ENCODE measurements around the gene BAK1.
"Not testable (repeated sequence)": the region's sequence is repeated elsewhere in the genome, so short reads cannot be mapped to it uniquely, and the experiment has no call there.

BAK1 gene

DNA sequence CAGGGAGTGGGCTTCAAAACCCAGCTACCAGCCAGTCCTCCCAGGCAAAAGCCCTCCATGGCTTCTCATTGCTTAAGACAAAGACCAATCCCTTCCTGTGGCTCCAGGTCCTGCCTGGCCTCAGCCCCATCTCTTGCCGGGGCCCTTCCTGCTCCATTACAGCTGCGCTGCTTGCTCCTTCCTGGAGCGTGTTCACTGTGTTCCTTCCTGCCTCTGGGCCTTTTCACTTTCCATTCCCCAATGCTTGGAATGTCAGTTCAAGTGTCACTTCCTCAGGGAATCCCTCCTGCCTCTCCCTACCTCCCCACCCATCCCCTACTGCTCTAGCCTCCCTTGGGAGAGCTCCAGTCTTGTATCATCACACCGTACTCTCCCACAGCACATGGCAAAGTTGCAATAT lies 30.0 kb upstream of the BAK1 start:
- in situ Hi-C loops (cut with MboI; ENCODE audit: low pct_unique_long_range_greater_than_20kb, low sequenced_read_pairs): no loop called here
- no peak for DNase-seq

DNA sequence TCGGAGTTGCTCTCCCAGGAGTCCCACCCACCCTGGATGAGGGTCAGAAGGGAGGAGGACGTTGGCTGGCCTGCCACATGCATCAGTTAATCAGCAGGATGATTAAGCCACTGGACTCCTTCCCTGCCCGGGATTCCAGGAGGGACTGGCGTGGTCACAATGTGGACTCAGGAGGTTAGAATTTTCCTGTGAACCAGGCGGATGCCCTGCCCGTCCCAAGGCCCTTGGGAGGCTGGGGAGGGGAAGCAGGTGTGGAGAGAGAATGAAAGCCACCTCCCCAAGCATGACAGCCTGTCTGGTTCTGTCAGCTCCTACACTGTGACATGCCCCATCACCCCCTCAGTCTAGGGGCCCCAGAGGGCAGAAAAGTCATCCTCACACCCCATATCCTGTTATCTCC lies 29.5 kb upstream of the BAK1 start:
- in situ Hi-C loops (cut with MboI; ENCODE audit: low pct_unique_long_range_greater_than_20kb, low sequenced_read_pairs): no loop called here
- DNase-seq: no peak

- DNase-seq: no peak
- in situ Hi-C loops (cut with MboI; ENCODE audit: low pct_unique_long_range_greater_than_20kb, low sequenced_read_pairs): no loop called here
Observed at GRCh38 chr6:33609019-33609418, 28.9 kb upstream of the BAK1 start.

- DNase-seq: no peak
- in situ Hi-C loops (cut with MboI; ENCODE audit: low pct_unique_long_range_greater_than_20kb, low sequenced_read_pairs): no loop called here
Observed at GRCh38 chr6:33607784-33608161, 27.7 kb upstream of the BAK1 start.

DNA sequence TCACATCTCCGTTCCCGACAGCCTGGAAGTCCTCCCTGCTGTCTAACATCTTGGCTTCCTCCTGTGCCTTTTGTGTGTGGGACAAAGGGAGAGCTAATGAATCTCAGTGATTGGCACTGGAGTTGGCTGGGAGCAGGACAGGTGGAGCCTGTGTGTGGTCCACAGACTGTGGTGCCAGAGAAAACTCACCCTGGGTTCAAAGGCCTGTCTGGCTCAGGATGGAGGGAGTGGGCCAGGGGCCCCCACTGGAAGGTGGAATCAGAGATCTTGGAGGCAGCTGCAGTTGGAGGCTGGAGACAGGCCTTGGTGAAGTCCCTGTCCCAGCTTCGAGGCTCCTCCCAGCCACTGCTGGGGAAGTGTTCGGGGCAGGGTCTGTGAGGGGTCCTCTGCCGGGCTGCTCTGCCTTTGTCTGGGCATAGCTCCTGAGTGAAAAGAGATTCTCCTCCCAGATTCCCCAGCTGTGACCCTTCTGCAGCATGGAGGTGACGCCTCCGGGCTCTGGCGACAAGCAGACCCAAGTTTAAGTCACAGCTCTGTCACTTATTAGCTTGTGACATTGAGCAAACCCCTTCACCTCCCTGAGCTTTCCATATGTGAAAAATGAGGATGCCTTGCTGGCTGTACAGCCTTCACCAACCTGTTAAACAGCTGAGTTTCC lies 27.2 kb upstream of the BAK1 start:
- no peak for DNase-seq
- in situ Hi-C loops (cut with MboI; ENCODE audit: low pct_unique_long_range_greater_than_20kb, low sequenced_read_pairs): no loop called here

- DNase-seq: no peak
- in situ Hi-C loops (cut with MboI; ENCODE audit: low pct_unique_long_range_greater_than_20kb, low sequenced_read_pairs): no loop called here
Observed at GRCh38 chr6:33606642-33607041, 26.6 kb upstream of the BAK1 start.

- in situ Hi-C loops (cut with MboI; ENCODE audit: low pct_unique_long_range_greater_than_20kb, low sequenced_read_pairs): no loop called here
- DNase-seq: peak; percentile 51
Observed at GRCh38 chr6:33604941-33605854, 25.1 kb upstream of the BAK1 start.

GRCh38 chr6:33602180-33602579 lies 22.1 kb upstream of the BAK1 start:
- no peak for DNase-seq
- in situ Hi-C loops (cut with MboI; ENCODE audit: low pct_unique_long_range_greater_than_20kb, low sequenced_read_pairs): no loop called here

GRCh38 chr6:33600761-33601160 lies 20.7 kb upstream of the BAK1 start:
- no peak for DNase-seq
- in situ Hi-C loops (cut with MboI; ENCODE audit: low pct_unique_long_range_greater_than_20kb, low sequenced_read_pairs): no loop called here

DNA sequence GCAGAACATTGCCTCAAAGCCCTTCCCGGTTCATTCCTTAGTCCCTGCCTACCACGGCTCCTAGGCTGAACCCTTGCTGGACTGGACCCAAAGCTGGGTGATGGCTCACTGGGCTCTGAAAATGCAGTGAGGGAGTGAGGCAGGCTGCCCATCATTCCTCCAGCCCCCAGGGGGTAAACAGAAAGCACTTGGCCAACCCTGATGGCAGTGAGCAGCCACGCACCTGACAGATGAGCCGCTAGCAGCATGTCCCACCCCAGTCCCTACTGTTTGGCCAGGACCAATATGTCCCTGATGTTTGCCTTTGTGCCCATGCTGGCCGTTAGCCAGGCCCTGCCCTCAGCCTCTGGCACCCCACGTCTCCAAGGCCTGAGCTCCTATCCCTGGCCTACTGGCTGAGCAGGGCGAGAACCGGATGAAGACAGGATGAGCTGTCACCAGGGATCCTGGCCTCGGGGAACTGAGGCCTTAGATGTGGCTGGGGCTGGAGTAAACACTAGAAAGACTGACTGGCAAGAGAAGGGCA lies 19.4 kb upstream of the BAK1 start:
- no peak for DNase-seq

DNA sequence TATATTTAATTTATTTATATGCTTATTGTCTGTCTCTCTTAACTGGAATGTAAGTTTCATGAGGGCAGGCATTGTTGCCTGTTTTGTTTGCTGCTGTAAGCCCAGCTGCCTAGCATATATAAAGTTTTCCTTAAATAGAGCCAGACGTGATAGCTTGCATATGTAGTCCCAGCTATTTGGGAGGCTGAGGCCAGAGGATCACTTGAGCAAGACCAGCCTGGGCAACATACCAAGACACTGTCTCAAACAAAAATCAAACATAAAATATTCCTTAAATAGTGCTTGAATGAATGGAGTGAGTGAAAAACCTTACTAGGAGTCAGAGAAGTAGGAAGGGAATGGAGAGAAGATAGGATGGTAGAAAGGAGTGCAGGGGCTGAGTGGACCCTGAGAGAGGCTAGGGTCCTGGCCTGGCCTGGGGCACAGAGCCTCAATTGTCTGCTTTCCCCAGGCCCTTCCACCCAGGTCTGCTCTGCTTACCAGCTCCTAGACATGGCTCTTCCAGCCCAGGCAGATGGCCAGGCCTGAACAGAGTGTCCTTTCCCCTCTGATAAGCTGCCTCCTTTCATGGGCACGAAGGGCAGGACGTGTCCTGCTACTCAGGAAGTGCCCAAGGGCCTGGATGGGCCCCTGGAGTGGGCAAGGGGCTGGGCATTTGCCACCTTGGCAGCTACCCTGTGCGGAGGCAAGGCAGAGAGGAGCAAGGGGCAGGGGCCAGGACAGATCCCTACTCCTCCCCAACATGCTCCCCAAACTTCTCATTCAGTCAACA lies 17.7 kb upstream of the BAK1 start:
- no peak for DNase-seq
- in situ Hi-C loops (cut with MboI; ENCODE audit: low pct_unique_long_range_greater_than_20kb, low sequenced_read_pairs): no loop called here

More for the DNA sequence above, 19.4 kb upstream of the BAK1 start:
- in situ Hi-C loops (cut with MboI; ENCODE audit: low pct_unique_long_range_greater_than_20kb, low sequenced_read_pairs): no loop called here

DNA sequence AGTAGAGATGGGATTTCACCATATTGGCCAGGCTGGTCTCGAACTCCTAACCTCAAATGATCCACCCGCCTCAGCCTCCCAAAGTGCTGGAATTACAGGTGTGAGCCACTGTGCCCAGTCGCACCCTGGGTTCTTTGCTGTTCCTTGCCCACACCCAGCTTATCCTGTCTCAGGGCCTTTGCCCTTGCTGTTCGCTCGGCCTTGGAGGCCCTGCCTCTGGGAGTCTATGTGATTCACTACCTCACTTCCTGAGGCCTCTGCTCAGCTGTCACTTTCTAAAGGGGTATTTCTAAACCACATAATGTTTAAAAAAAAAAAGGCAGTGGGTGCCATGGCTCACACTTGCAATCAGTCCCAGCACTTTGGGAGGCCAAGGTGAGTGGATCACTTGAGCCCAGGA lies 16.8 kb upstream of the BAK1 start:
- in situ Hi-C loops (cut with MboI; ENCODE audit: low pct_unique_long_range_greater_than_20kb, low sequenced_read_pairs); DNase-seq: not testable (repeated sequence)

DNA sequence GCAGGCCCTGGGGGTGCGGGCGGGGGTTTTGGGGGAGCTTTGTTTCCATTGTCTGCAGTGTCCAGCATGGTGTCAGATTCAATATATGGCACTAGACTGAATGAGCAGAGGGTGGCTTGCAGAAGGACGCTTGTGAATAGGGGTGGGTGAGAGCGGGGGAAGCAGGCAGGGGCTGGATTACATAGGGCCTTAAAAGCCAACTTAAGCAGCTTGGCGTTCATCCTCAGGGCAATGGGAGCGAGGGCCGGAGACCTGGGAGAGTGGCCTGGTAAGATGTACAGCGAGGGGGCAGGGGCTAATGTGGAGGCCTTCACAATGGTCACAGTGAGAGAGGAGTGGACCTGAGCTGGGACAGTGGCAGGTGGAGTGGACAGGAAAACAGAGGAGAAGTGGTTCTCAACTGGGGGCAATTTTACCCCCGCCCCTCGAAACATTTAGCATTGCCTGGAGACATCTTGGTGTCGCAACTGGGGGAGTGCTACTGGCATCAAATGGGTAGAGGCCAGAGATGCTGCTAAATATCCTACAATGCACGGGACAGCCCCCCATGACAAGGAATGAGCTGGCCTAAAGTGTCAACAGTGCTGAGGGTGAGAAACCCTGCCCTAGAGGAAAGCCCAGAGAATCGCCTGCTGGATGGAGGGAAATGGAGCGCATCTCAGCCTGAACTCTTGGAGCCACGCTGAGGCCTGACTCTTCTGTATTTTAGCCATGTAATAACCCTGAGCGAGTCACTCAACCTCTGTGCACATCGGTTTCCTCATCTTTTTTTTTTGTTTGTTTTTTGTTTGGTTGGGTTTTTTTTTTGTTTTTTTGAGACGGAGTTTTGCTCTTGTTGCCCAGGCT lies 15.1 kb upstream of the BAK1 start:
- DNase-seq: no peak
- in situ Hi-C loops (cut with MboI; ENCODE audit: low pct_unique_long_range_greater_than_20kb, low sequenced_read_pairs): no loop called here

DNA sequence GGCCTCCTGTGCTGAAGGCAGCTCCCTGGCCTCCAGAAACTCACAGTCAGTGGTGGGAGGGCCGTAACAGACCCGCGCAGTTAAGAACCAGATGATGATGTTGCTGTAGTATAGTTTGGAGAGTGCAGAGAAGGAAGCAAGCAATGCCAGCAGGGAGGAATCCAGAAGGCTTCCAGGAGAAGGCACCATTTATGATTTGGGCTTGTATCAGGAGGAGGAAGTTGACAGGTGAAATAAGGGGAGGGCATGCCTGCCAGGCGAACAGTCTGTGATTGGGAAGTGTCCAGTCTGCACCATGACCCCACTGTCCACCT lies 13.3 kb upstream of the BAK1 start:
- in situ Hi-C loops (cut with MboI; ENCODE audit: low pct_unique_long_range_greater_than_20kb, low sequenced_read_pairs): no loop called here
- no peak for DNase-seq

DNA sequence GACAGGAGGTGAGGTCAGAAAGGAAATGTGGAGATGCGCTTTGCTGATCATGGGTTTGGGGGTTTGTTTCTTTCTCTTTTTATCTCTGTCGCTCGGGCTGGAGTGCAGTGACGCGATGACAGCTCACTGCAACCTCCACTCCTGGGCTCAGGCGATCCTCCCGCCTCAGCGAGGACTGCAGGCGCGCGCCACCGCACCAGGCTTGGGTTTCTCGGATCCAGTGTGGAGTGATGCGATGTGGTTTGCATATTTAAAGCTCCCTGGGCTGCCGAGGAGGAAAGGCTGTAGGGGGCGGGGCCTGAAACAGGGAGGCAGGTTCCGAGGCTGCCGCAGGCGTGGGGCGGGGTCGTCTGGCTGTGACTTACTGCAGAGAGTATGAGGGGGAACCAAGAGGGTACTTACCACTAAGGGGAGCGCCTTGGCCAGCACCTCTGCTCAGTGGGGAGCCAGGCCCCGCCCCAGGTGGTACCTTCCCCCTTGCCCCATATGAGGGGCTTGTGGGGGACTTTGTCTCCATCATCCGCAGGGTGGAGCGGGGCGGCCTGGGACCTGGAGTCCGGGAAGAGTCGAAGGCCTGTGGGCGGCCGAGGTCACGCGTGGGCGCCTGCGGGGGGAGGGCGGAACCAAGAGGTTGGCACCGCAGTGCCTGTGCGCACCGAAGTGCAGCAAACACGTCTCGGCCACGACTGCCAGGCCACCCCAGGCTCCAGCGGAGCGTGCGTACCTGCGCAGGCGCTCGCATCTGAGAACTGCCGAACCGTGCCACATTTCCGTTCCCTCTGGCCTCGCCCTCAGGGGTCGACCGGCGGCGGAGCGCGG lies 12.7 kb upstream of the BAK1 start:
- in situ Hi-C loops (cut with MboI; ENCODE audit: low pct_unique_long_range_greater_than_20kb, low sequenced_read_pairs): no loop called here
- DNase-seq: peak; percentile 16

DNA sequence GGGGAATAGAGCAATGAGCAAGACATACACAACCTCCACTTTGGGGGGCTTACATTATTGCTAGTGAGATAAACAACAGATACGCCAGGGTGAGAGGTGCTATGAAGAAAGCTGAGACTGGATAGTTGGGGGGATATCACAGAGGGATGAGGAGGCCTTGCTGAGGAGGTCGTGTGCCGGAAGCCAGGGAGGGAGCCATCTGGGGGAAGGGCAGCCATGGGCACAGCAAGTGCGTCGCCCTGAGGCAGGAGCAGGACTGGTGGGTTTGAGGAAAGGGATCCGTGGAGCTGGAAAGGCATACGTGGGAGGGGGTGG lies 12.2 kb upstream of the BAK1 start:
- DNase-seq: no peak
- in situ Hi-C loops (cut with MboI; ENCODE audit: low pct_unique_long_range_greater_than_20kb, low sequenced_read_pairs): no loop called here

- in situ Hi-C loops (cut with MboI; ENCODE audit: low pct_unique_long_range_greater_than_20kb, low sequenced_read_pairs): no loop called here
- DNase-seq: no peak
Observed at GRCh38 chr6:33591424-33592032, 11.5 kb upstream of the BAK1 start.

DNA sequence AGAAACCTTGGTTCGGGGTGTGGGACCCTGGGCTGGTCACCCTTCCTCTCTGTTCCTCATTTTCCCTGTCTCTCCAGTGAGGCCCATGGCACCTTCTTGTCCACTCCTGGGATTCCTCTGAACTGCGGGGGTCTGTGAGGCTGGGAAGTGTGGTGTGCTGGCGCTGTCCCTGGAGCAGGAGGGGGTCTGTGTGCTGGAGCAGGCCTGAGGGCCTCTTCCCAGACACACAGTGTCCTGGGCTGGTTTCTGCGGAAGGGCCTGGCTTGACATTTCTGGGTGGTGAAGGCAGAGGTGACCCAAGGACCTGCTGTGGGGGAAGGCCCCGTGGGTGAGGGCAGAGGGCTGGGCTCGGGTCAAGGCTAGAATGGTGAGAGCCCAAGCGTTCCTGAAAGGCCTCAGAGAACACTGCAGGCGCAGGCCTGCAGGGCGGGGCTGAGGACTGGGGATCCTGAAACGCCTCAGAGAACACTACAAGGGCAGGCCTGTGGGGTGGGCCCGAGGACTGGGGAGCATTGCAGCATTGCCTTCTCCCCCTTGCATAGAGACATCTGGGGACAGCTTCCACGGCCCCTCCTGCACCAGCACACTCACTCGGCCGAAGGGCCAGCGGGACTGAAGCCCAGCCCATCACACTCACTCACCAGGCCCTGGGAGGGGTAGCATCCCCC lies 10.6 kb upstream of the BAK1 start:
- DNase-seq: no peak
- in situ Hi-C loops (cut with MboI; ENCODE audit: low pct_unique_long_range_greater_than_20kb, low sequenced_read_pairs): no loop called here

Measured in KBM-7 (cell line).